Kidney glomerular epithelial cell (primary cell): ENCODE data around the gene SYT9.
"Not testable (repeated sequence)": the region's sequence is repeated elsewhere in the genome, so short reads cannot be mapped to it uniquely, and the experiment has no call there.

Experiments used
- DNase-seq: peaks from one replicate; lab custom pipeline; 2025; lab: John Stamatoyannopoulos, UW

Gene SYT9

GRCh38 chr11:7508087-7508486 is 256.4 kb downstream of the SYT9 start:
- no peak for DNase-seq

- DNase-seq, result no peak
These were observed 258.3 kb downstream of the SYT9 start for GRCh38 chr11:7509966-7510365.

GRCh38 chr11:7511401-7511800 is 259.7 kb downstream of the SYT9 start:
- DNase-seq, result no peak

DNA sequence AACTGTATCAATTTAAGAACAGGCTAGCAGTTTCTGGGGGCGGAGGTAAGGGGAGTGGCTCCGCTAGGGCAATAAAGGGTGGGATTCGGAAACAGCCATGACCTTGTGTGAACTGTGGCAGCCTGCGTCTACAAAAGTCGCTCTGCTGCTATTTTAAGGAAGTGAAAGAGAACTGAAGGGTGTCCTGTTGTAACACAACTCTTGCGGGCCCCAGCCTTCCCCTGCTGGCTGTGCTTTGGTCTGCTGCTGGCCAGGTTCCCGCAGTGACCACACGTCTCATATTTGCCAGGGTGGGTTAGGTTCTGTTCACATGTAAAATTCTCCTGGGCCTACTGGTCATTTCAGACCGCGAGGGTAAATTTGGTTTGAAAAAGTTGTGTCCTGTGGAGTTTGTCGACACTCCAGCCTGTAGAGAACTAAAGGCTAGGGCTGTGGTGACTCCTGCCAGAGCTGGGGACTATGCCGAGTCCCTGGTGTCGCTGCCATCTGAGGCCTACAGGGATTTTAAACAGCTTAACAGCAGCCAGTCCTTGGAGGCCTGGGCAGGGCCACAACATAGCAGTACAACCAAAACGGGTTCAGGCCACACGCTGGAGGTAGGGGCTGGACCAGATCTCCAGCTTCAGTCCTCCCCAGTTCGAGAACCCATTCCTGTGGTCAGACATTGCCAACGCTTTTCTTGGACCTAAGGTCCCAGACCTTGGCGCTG is 261.0 kb downstream of the SYT9 start:
- peak; percentile 54 for DNase-seq

DNA sequence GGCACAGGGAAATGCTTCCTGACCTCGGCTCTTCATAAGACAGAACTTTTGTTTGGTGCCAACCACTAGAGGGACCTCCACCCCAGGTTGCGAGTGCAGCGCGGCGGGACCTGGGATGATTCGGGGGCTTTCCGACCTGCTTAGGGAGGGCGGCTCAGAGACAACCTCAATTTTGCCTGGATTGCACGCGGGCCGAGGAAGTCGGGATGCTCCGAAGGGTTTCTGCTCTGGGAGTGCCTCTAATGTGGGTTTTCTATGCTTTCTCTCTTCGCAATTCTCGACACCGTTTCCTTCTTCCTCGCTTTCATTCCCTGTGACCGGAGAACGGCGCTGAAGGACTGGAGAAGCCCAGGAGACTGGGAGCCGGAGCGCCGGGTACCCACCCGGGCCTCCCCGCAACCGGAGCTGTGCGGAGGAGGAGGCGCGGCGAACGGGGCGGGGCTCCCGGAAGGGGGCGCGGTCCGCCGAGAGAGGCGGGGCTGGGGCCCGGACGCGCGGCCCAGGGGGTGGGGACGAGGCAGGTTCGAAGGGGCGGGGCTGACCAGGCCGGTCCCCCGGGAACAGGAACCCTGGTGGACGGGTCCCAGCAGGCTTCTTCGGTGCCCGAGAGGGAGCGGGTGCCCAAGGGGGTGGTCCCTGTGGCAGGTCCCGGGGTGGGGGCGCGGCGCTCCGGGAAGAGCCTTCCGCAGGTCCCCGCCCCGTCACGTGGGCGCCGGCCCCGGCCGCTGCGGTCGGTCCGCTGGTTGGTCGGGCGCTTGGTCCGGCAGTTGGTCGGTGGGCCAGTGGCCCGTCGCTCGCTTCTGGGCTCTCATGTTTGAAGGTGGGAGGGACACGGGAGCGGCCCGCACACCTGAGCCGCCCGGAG is 261.8 kb downstream of the SYT9 start, which contains the start of gene PPFIBP2:
TSS of gene PPFIBP2 (plus strand) at position 766 of the 865 bp plus-strand sequence. CDS start 35,477 bp downstream, outside the sequence.
- DNase-seq, result peak; percentile 31

DNA sequence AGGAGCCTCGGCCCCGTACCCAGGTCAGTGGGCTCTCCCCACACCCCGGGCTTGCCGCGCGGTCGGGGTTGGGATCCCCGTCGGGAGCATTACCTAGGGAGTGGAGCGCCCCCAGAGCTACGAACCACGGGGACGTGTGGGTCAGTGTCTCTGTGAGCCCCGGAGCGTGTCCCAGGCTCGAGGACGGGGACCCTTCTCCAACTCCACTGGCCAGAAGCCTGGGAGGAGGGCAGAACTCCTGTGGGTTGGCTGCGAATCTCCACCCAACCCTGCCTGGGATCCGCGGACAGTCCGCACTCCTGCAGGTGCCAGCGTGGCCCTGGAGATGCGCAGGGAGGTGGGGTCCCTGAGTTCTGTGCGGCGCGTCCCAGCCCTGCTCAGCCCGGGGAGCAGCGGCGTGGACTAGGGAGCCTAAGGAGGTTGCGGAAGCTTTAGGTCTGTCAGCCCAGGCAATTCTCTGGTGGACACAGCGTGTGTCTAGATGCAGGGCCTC is 262.4 kb downstream of the SYT9 start:
- DNase-seq, result no peak

DNA sequence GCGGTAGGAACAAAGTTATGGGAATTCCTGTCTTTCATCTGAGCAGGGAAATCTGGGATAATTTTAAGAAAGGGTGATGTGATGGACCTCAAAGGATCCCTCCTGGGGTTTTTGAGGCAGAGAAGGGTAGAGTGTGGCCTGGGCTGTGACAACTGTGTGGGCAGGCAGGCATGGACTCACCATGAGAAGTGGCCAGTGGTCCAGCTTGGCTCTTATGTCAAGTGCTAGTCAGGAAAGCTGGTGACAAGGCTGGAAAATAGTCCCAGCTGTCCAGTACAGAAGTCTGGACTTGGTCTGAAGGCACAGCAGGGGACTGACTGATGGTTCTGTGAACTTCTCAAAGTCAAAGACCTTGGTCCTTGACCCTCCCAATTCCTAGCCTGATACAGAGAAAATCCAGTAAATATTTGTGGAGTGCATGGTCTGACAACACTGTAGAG is 263.8 kb downstream of the SYT9 start:
- DNase-seq, result no peak

GRCh38 chr11:7516475-7516874 is 264.8 kb downstream of the SYT9 start:
- DNase-seq, result no peak

- DNase-seq, result not testable (repeated sequence)
These were observed 266.0 kb downstream of the SYT9 start for GRCh38 chr11:7517743-7518142.
